C4-2B (cell line): Measurements from ENCODE around the gene CNTFR.

Experiments
- ZFX ChIP-seq: fragments of 450-650 bp; IDR thresholded peaks from 2 replicates; pipeline ENCODE4 v1.6.1; 2017
- TF ChIP-seq, protein P1 (sequence below): fragments of 450-650 bp; conservative IDR thresholded peaks from 2 replicates; pipeline ENCODE4 v1.5.1; 2017; ENCODE audit warnings: mild to moderate bottlenecking

DNA sequence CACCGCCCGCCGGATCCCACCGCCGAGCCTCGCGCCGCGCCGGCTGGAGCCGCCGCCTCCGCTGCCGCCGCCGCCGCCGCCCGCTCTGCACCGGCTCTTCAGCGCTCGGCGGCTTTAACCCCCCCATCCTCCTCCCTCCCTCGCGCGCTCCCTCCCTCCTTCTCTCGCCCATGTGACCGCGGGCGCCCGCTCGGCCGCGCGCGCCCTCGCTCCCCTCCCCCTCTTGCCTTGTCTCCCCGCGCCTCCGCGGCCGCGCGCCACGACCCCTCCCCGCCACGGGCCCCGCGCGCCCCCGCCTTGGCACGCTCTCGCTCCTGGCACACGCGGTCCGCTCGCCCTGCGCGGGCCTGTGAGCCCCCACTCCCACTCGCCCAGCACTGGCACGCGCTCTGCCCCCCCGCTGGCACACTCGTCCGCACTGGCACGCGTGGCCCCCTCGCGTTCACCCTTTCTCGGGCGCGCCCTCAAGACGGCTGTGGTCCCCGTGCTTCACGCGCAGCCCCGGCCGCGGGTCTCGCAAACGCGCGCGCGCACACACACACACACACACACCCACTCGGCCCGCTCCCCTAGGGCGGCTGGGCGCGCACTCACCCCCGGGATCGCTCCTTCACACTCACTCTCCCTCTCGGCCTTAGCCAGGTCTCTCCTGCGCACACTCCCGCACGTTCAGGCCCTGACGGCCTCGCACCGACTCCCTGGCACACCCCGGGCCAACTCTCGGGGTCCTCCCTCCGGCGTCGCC, at the start of gene CNTFR:
- TF ChIP-seq, protein P1, sequence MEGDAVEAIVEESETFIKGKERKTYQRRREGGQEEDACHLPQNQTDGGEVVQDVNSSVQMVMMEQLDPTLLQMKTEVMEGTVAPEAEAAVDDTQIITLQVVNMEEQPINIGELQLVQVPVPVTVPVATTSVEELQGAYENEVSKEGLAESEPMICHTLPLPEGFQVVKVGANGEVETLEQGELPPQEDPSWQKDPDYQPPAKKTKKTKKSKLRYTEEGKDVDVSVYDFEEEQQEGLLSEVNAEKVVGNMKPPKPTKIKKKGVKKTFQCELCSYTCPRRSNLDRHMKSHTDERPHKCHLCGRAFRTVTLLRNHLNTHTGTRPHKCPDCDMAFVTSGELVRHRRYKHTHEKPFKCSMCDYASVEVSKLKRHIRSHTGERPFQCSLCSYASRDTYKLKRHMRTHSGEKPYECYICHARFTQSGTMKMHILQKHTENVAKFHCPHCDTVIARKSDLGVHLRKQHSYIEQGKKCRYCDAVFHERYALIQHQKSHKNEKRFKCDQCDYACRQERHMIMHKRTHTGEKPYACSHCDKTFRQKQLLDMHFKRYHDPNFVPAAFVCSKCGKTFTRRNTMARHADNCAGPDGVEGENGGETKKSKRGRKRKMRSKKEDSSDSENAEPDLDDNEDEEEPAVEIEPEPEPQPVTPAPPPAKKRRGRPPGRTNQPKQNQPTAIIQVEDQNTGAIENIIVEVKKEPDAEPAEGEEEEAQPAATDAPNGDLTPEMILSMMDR: no peak
- no peak for TF ChIP-seq ZFX
